BJ (cell line): ENCODE measurements around the gene IARS1. TPM values are rescaled to one million over a fixed set of nuclear protein-coding genes. Genes with fewer than 3 reads are reported as not detected.

Source experiments
- CTCF ChIA-PET: fragments of 350-600 bp; formaldehyde crosslinking; extraction: SDS; loops from one replicate; lab custom pipeline; 2021; ENCODE audit warnings: antibody characterized with exemption, inconsistent platforms; lab: Yijun Ruan, JAX
- POLR2A ChIA-PET: fragments of 300-600 bp; sonication (Branson Sonifier 250); formaldehyde crosslinking; extraction: SDS; loops from one replicate; lab custom pipeline; 2021; ENCODE audit warnings: antibody characterized with exemption; lab: Charles Lee
- DNase-seq: peaks from one replicate; pipeline ENCODE4 v3.0.0-alpha.2; 2011; ENCODE audit warnings: low read depth
- H3K27me3 ChIP-seq: 2 replicates; pipeline ENCODE4 v1.6.0; 2011; ENCODE audit warnings: low read length; ENCODE audit not compliant: control insufficient read depth, insufficient read depth
- H3K36me3 ChIP-seq: 2 replicates; pipeline ENCODE4 v1.5.1; 2011; ENCODE audit warnings: low read length; ENCODE audit not compliant: control insufficient read depth, insufficient read depth
- H3K4me3 ChIP-seq: 2 replicates; pipeline ENCODE4 v1.5.1; 2011; ENCODE audit warnings: low read depth, mild to moderate bottlenecking, control low read depth, low read length
- CTCF ChIP-seq: IDR thresholded peaks from 2 replicates; pipeline ENCODE4 v1.5.1; 2011; ENCODE audit warnings: low read depth, mild to moderate bottlenecking, control low read depth, inconsistent platforms, low read length, moderate library complexity; ENCODE audit not compliant: insufficient read depth
- polyA plus RNA-seq: library from polyadenylated mRNA; depleted of rRNA; stranded (reverse); fragments of >200 nt; gene quantifications from 2 replicates; pipeline ENCODE4 v1.2.3, GENCODE V29; 2011

Gene IARS1
- polyA plus RNA-seq, 1 experiment: 117 TPM

GRCh38 chr9:92265154-92265553 lies 28.3 kb downstream of the IARS1 start:
- Histone ChIP-seq H3K27me3 (no peaks in the 10 kb centered on the region), H3K4me3 (no peak overlapping the region), H3K36me3 (peaks cover 32% of the 10 kb centered on the region)
- no peak for TF ChIP-seq CTCF
- ChIA-PET POLR2A (no interaction called here), CTCF (interaction anchor here (1.3 to 3.8 kb wide), 2 partner anchors 126 to 370 kb away, joined by 4 to 28 read pairs; no protein-coding TSS in a partner anchor)
- DNase-seq: peak; percentile 19

- TF ChIP-seq CTCF: no peak
- H3K4me3 ChIP-seq: no peak overlapping the region
- H3K27me3 ChIP-seq: no peaks in the 10 kb centered on the region
- H3K36me3 ChIP-seq: peaks cover 36% of the 10 kb centered on the region
- ChIA-PET CTCF (interaction anchor here (0.6 to 1.8 kb wide), 4 partner anchors 12 to 79 kb away, joined by 3 to 6 read pairs (median 4); no protein-coding TSS in a partner anchor), POLR2A (no interaction called here)
- DNase-seq: no peak
Observed at GRCh38 chr9:92263131-92263530, 30.4 kb downstream of the IARS1 start.

- no peak overlapping the region for H3K4me3 ChIP-seq
- ChIA-PET POLR2A (no interaction called here), CTCF (interaction anchor here (1.0 to 1.7 kb wide), 2 partner anchors 8 to 15 kb away, joined by 3 to 6 read pairs; no protein-coding TSS in a partner anchor)
- H3K36me3 ChIP-seq: peaks cover 40% of the 10 kb centered on the region
- no peak for DNase-seq
- H3K27me3 ChIP-seq: no peaks in the 10 kb centered on the region
- TF ChIP-seq CTCF: no peak
Observed at GRCh38 chr9:92257327-92257726, 36.2 kb downstream of the IARS1 start.

- Histone ChIP-seq H3K27me3 (no peaks in the 10 kb centered on the region), H3K4me3 (no peak overlapping the region), H3K36me3 (peaks cover 46% of the 10 kb centered on the region)
- DNase-seq: no peak
- CTCF ChIA-PET: interaction anchor here (1.3 to 2.6 kb wide), 5 partner anchors 12 to 116 kb away, joined by 4 to 14 read pairs (median 5); no protein-coding TSS in a partner anchor
- no peak for TF ChIP-seq CTCF
- POLR2A ChIA-PET: no interaction called here
Observed at GRCh38 chr9:92254381-92255337, 38.8 kb downstream of the IARS1 start.

- Histone ChIP-seq H3K36me3 (peaks cover 40% of the 10 kb centered on the region), H3K27me3 (no peaks in the 10 kb centered on the region), H3K4me3 (no peak overlapping the region)
- TF ChIP-seq CTCF: no peak
- CTCF ChIA-PET: interaction anchor here (1.6 to 2.6 kb wide), 4 partner anchors 16 to 115 kb away, joined by 5 to 14 read pairs (median 6); no protein-coding TSS in a partner anchor
- POLR2A ChIA-PET: no interaction called here
- DNase-seq: no peak
Observed at GRCh38 chr9:92253656-92254055, 39.8 kb downstream of the IARS1 start.
